Adrenal gland (tissue), 5 donors: ENCODE results near the gene SYCP2L.

ENCODE experiments used
- POLR2A ChIP-seq, 2 donors: fragments of 450-650 bp; IDR thresholded peaks; one replicate each; pipeline ENCODE4 v1.6.1; 2017; ENCODE audit warnings: antibody characterized with exemption in 2 of 2, mild to moderate bottlenecking in 2 of 2, moderate library complexity in 1 of 2
- TF ChIP-seq, protein P1 (sequence below), 6 experiments: fragments of 450-650 bp in 4 of 6; fragments of 200-600 bp in 2 of 6; sonication (generic) in 1 of 6; IDR thresholded peaks; 1 replicate in 5 of 6; 2 replicates in 1 of 6; pipeline versions ENCODE4 v1.5.1 to v1.8.0; 2016 to 2021; ENCODE audit warnings: antibody characterized with exemption in 6 of 6, mild to moderate bottlenecking in 2 of 6, moderate library complexity in 1 of 6
- donor health status: DM: no; HTN: no; CAD: no.

DNA sequence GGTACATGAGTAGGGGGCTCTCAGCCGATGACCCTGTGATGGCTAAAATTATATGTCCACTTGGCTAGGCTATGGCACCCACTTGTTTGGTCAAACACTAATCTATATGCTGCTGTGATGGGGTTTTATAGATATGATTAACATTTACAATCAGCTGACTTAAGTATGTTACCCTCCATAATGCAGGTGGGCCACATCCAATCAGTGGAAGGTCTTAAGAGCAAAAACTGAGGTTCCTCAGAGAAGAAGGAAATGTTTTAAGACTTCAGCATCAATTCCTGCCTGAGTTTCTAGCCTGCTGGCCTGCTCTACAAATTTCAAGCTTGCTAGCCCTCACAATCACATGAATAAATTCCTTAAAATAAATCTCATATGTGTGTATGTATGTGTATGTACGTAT lies 29.6 kb upstream of the SYCP2L start:
- TF ChIP-seq, protein P1, sequence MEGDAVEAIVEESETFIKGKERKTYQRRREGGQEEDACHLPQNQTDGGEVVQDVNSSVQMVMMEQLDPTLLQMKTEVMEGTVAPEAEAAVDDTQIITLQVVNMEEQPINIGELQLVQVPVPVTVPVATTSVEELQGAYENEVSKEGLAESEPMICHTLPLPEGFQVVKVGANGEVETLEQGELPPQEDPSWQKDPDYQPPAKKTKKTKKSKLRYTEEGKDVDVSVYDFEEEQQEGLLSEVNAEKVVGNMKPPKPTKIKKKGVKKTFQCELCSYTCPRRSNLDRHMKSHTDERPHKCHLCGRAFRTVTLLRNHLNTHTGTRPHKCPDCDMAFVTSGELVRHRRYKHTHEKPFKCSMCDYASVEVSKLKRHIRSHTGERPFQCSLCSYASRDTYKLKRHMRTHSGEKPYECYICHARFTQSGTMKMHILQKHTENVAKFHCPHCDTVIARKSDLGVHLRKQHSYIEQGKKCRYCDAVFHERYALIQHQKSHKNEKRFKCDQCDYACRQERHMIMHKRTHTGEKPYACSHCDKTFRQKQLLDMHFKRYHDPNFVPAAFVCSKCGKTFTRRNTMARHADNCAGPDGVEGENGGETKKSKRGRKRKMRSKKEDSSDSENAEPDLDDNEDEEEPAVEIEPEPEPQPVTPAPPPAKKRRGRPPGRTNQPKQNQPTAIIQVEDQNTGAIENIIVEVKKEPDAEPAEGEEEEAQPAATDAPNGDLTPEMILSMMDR (IDR thresholded peaks at IDR 0.05), result no peak
- no peak for TF ChIP-seq POLR2A (IDR thresholded peaks at IDR 0.05)
